Measurements from ENCODE around the gene GDI2.
"Not testable (repeated sequence)": the region's sequence is repeated elsewhere in the genome, so short reads cannot be mapped to it uniquely, and the experiment has no call there.

The GDI2 gene

DNA sequence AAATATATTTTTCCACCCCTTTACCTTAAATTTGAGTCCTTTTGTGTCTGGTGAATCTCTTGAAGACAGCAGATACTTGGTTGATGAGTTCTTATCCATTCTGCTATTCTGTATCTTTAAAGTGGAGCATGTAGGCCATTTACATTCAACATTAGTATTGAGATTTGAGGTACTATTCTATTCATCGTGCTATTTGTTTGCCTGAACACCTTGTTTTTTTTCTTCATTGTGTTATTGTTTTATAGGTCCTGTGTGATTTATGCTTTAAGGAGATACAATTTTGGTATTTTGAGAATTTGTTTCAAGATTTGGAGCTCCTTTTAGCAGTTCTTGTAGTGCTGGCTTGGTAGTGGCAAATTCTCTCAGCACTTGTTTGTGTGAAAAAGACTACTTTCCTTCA is 29.9 kb downstream of the GDI2 start:
- Histone ChIP-seq H3K27ac (ENCODE audit: low read length) (no peak overlapping the region), H3K4me1 (ENCODE audit: control insufficient read depth, insufficient read depth, low read length) (no peaks in the 10 kb centered on the region), H3K27me3 (ENCODE audit: control insufficient read depth, insufficient read depth, low read length) (no peaks in the 10 kb centered on the region), H3K9me3 (ENCODE audit: control insufficient read depth, insufficient read depth, low read length) (no peaks in the 10 kb centered on the region), H3K36me3 (ENCODE audit: control insufficient read depth, insufficient read depth, low read length) (peaks cover 8% of the 10 kb centered on the region; the same call in 1 of the 2 replicates), H3K4me3 (ENCODE audit: low read length) (no peak overlapping the region)
- DNase-seq (ENCODE audit: low read depth, low spot score): no peak
- WGBS (ENCODE audit: insufficient coverage, insufficient read length): no CpG with 5 or more reads among the region's 1 CpG

DNA sequence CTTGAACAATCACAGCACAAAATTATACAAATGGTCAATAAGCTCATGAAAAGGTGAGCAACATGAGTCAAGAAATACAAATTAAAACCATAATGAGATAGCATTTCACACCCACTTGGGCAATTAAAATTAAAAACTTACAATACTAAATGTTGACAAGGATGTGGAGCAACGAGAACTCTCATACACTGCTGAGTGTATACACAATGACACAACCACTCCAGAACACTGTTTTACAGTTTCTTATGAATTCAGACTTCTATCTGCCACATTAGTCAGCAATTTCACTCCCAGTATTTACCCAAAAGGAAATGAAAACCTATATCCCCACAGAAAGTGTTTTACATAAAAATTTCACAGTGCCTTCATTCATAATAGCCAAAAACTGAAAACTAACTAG is 31.1 kb downstream of the GDI2 start:
- Histone ChIP-seq H3K36me3 (ENCODE audit: control insufficient read depth, insufficient read depth, low read length) (peaks cover 8% of the 10 kb centered on the region; the same call in 1 of the 2 replicates), H3K9me3 (ENCODE audit: control insufficient read depth, insufficient read depth, low read length) (no peaks in the 10 kb centered on the region), H3K27ac (ENCODE audit: low read length) (no peak overlapping the region), H3K27me3 (ENCODE audit: control insufficient read depth, insufficient read depth, low read length) (no peaks in the 10 kb centered on the region), H3K4me3 (ENCODE audit: low read length) (no peak overlapping the region), H3K4me1 (ENCODE audit: control insufficient read depth, insufficient read depth, low read length) (no peaks in the 10 kb centered on the region)
- no peak for DNase-seq (ENCODE audit: low read depth, low spot score)
- no CpG with 5 or more reads among the region's 1 CpG for WGBS (ENCODE audit: insufficient coverage, insufficient read length)

DNA sequence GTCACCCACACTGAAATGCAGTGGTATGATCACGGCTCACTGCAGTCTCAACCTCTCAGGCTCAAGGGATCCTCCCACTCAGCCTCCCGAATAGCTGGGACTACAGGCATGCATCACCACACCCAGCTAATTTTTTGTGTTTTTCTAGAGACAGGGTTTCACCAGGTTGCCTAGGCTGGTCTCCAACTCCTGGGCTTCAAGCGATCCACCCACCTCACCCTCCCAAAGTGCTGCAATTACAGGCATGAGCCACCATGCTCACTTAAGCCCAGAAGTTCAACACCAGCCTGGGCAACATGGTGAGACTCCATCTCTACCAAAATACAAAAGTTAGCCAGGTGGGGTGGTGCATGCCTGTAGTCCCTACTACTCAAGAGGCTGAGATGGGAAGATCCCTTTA is 33.5 kb downstream of the GDI2 start:
- H3K27ac ChIP-seq (ENCODE audit: low read length): no peak overlapping the region
- H3K4me1 ChIP-seq (ENCODE audit: control insufficient read depth, insufficient read depth, low read length): 0 out of 2 replicates have a peak, but pooled peaks cover 1% of the 10 kb centered on the region
- H3K9me3 ChIP-seq (ENCODE audit: control insufficient read depth, insufficient read depth, low read length): no peaks in the 10 kb centered on the region
- no CpG with 5 or more reads among the region's 3 CpGs for WGBS (ENCODE audit: insufficient coverage, insufficient read length)
- peaks cover 4% of the 10 kb centered on the region; the same call in 1 of the 2 replicates for H3K36me3 ChIP-seq (ENCODE audit: control insufficient read depth, insufficient read depth, low read length)
- H3K4me3 ChIP-seq (ENCODE audit: low read length): no peak overlapping the region
- DNase-seq (ENCODE audit: low read depth, low spot score): peak; percentile 2
- no peaks in the 10 kb centered on the region for H3K27me3 ChIP-seq (ENCODE audit: control insufficient read depth, insufficient read depth, low read length)

DNA sequence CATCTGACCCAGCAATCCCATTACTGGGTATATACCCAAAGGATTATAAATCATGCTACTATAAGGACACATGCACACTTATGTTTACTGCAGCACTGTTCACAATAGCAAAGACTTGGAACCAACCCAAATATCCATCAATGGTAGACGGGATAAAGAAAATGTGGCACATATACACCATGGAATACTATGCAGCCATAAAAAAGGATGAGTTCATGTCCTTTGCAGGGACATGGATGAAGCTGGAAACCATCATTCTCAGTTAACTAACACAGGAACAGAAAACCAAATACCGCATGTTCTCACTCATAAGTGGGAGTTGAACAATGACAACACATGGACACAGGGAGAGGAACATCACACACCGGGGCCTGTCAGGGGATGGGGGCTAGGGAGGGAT is 35.5 kb downstream of the GDI2 start:
- H3K36me3 ChIP-seq (ENCODE audit: control insufficient read depth, insufficient read depth, low read length); DNase-seq (ENCODE audit: low read depth, low spot score); H3K4me1 ChIP-seq (ENCODE audit: control insufficient read depth, insufficient read depth, low read length): not testable (repeated sequence)

DNA sequence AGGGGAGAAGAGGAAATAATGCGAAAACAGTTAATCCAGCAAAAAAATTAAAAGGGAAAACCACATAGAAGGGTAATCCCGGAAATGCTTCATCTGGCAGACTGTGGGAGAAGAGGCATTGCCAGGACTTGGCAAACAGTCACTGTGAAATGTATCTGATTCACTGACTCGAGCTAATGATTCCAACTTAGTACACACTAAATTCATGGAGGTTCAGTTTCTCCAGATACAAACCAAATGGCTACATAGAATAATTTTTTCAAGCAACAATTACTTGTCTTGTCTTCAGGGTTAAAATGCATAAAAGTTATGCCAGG is 36.4 kb downstream of the GDI2 start:
- no peaks in the 10 kb centered on the region for H3K9me3 ChIP-seq (ENCODE audit: control insufficient read depth, insufficient read depth, low read length)
- H3K27me3 ChIP-seq (ENCODE audit: control insufficient read depth, insufficient read depth, low read length): no peaks in the 10 kb centered on the region
- H3K4me1 ChIP-seq (ENCODE audit: control insufficient read depth, insufficient read depth, low read length): 0 out of 2 replicates have a peak, but pooled peaks cover 1% of the 10 kb centered on the region
- no CpG with 5 or more reads among the region's 3 CpGs for WGBS (ENCODE audit: insufficient coverage, insufficient read length)
- no peaks in the 10 kb centered on the region for H3K36me3 ChIP-seq (ENCODE audit: control insufficient read depth, insufficient read depth, low read length)
- no peak overlapping the region for H3K4me3 ChIP-seq (ENCODE audit: low read length)
- DNase-seq (ENCODE audit: low read depth, low spot score): no peak
- H3K27ac ChIP-seq (ENCODE audit: low read length): no peak overlapping the region

More for the DNA sequence above, 35.5 kb downstream of the GDI2 start:
- not testable (repeated sequence) for H3K27ac ChIP-seq (ENCODE audit: low read length); H3K4me3 ChIP-seq (ENCODE audit: low read length); H3K9me3 ChIP-seq (ENCODE audit: control insufficient read depth, insufficient read depth, low read length); H3K27me3 ChIP-seq (ENCODE audit: control insufficient read depth, insufficient read depth, low read length)
- no CpG with 5 or more reads among the region's 3 CpGs for WGBS (ENCODE audit: insufficient coverage, insufficient read length)

DNA sequence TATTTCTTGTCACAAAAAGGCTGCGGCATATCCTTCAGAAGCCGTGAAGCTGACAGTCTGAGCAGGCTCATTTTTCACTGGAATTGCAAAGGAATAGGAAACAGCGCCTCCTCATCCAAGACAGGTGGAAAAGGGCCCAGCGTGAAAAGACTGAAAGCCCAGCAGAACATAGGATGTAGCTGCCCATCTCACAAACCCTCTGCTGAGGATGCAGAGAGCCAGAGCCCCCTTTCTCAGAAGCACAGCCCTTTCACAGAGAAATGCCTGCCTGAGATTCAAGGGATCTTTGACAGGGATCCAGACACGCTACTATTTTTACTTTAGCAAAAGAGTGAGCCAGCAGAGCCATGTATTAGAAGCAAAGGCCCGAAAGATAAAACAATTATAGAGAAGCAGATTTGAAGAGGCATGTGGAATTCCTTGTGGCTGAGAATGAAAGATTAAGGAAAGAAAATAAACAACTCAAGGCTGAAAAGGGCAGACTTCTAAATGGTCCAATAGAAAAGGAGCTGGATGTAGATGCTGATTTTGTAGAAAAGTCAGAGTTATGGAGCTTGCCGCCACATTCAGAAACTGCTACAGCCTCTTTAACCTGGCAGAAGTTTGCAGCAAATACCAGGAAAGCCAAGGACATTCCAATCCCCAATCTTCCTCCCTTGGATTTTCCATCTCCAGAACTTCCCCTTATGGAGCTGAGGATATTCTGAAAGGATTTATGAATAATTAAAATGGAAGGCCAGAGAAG is 36.9 kb downstream of the GDI2 start:
- peak; percentile 9 for DNase-seq (ENCODE audit: low read depth, low spot score)
- Histone ChIP-seq H3K27ac (ENCODE audit: low read length) (no peak overlapping the region), H3K36me3 (ENCODE audit: control insufficient read depth, insufficient read depth, low read length) (no peaks in the 10 kb centered on the region), H3K4me1 (ENCODE audit: control insufficient read depth, insufficient read depth, low read length) (0 out of 2 replicates have a peak, but pooled peaks cover 1% of the 10 kb centered on the region), H3K4me3 (ENCODE audit: low read length) (no peak overlapping the region), H3K9me3 (ENCODE audit: control insufficient read depth, insufficient read depth, low read length) (no peaks in the 10 kb centered on the region), H3K27me3 (ENCODE audit: control insufficient read depth, insufficient read depth, low read length) (no peaks in the 10 kb centered on the region)
- no CpG with 5 or more reads among the region's 7 CpGs for WGBS (ENCODE audit: insufficient coverage, insufficient read length)

DNA sequence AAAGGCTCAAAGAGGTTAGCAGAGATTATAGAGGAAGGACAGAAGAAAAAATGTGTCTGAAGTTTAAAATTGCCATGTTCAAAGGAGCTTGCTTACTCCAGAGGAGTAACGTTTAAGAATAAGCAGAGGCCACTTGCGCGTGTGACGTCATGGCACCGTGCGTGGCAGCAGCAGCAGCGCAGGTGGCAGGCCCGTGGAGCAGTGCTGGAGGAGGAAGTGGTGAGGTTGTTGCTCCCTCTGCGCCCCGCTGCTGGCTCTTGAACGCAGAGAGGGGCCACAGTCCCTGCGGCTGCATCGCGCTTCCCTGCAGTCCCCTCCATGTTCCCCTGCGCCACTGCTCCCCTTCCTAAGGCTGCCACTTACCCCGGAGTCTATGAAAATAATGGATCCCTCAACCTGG is 37.5 kb downstream of the GDI2 start:
- no peak for DNase-seq (ENCODE audit: low read depth, low spot score)
- H3K4me3 ChIP-seq (ENCODE audit: low read length): no peak overlapping the region
- H3K27ac ChIP-seq (ENCODE audit: low read length): no peak overlapping the region
- no peaks in the 10 kb centered on the region for H3K9me3 ChIP-seq (ENCODE audit: control insufficient read depth, insufficient read depth, low read length)
- H3K36me3 ChIP-seq (ENCODE audit: control insufficient read depth, insufficient read depth, low read length): no peaks in the 10 kb centered on the region
- no CpG with 5 or more reads among the region's 16 CpGs for WGBS (ENCODE audit: insufficient coverage, insufficient read length)
- H3K4me1 ChIP-seq (ENCODE audit: control insufficient read depth, insufficient read depth, low read length): 0 out of 2 replicates have a peak, but pooled peaks cover 1% of the 10 kb centered on the region
- H3K27me3 ChIP-seq (ENCODE audit: control insufficient read depth, insufficient read depth, low read length): no peaks in the 10 kb centered on the region

DNA sequence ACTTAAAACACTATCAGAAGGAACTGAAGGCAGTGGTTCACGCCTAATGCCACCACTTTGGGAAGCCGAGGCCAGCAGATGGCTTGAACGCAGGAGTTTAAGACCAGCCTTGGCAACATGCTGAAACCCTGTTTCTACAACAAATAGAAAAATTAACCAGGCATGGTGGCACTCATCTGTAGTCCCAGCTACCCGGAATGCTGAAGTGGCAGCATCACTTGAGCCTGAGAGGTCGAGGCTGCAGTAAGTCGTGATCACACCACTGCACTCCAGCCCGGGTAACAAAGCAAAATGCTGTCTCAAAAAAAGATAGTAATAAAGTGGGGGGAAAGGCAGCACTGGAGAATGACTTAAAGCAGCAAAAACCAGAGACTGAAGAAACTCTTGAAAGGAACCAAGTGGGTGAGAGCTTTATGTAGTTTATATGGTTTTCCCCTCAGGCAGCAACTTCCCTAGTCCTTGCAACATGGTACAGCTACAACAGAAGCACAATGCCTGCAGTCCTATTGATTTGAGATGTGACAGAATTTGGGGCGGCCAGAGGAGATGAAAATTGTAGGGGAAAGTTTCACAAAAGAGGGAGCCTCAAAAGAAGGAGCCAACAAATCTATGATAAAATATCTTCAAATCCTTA is 38.1 kb downstream of the GDI2 start:
- H3K27ac ChIP-seq (ENCODE audit: low read length): no peak overlapping the region
- H3K4me1 ChIP-seq (ENCODE audit: control insufficient read depth, insufficient read depth, low read length): 0 out of 2 replicates have a peak, but pooled peaks cover 1% of the 10 kb centered on the region
- no peaks in the 10 kb centered on the region for H3K9me3 ChIP-seq (ENCODE audit: control insufficient read depth, insufficient read depth, low read length)
- no CpG with 5 or more reads among the region's 8 CpGs for WGBS (ENCODE audit: insufficient coverage, insufficient read length)
- no peak for DNase-seq (ENCODE audit: low read depth, low spot score)
- H3K36me3 ChIP-seq (ENCODE audit: control insufficient read depth, insufficient read depth, low read length): no peaks in the 10 kb centered on the region
- no peak overlapping the region for H3K4me3 ChIP-seq (ENCODE audit: low read length)
- no peaks in the 10 kb centered on the region for H3K27me3 ChIP-seq (ENCODE audit: control insufficient read depth, insufficient read depth, low read length)

DNA sequence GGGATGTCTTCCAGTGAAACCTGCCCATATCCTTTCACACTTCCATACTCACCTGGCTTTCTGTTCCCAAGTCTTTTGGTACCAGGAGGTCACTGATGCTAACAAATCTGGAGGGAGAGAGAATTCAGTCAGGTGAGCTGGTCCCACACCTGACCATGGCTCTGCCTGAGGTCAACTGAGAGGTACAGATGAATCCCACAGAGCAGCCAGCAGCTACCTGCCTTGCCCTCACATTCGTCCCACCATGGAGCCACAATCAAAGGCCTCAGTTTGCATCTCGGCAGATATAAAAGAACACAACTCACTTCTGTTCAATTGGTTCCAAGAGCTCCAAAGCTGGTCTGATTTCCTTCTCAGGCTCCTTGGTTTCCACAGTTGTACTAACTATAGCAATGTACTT is 47.0 kb downstream of the GDI2 start:
- Histone ChIP-seq H3K4me1 (ENCODE audit: control insufficient read depth, insufficient read depth, low read length) (no peaks in the 10 kb centered on the region), H3K4me3 (ENCODE audit: low read length) (no peak overlapping the region), H3K27me3 (ENCODE audit: control insufficient read depth, insufficient read depth, low read length) (no peaks in the 10 kb centered on the region; the same call in 1 of the 2 replicates), H3K36me3 (ENCODE audit: control insufficient read depth, insufficient read depth, low read length) (peaks cover 15% of the 10 kb centered on the region; the same call in 1 of the 2 replicates), H3K9me3 (ENCODE audit: control insufficient read depth, insufficient read depth, low read length) (no peaks in the 10 kb centered on the region), H3K27ac (ENCODE audit: low read length) (no peak overlapping the region)
- DNase-seq (ENCODE audit: low read depth, low spot score): no peak
- WGBS (ENCODE audit: insufficient coverage, insufficient read length): no CpG with 5 or more reads among the region's 2 CpGs

DNA sequence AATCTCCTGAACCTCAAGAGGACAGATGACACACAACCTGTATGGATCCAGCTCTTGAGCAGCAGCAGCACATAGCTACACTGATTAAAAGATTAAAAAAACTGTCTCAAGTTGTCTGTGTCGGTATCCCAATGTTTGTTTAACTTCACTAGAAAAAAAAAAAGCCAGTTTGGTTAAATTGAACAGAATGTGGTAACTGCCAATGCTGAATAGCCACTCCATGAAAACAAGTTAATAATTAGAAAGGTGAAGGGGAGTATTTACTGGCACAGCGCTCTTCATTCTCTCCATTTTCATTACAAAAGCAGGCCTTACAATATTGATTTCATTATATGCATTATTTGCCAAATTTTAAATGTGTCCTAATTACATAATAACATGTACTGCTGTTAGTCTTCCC is 47.6 kb downstream of the GDI2 start:
- Histone ChIP-seq H3K9me3 (ENCODE audit: control insufficient read depth, insufficient read depth, low read length) (no peaks in the 10 kb centered on the region), H3K27ac (ENCODE audit: low read length) (no peak overlapping the region), H3K36me3 (ENCODE audit: control insufficient read depth, insufficient read depth, low read length) (peaks cover 17% of the 10 kb centered on the region; the same call in 1 of the 2 replicates), H3K4me1 (ENCODE audit: control insufficient read depth, insufficient read depth, low read length) (no peaks in the 10 kb centered on the region), H3K27me3 (ENCODE audit: control insufficient read depth, insufficient read depth, low read length) (no peaks in the 10 kb centered on the region; the same call in 1 of the 2 replicates), H3K4me3 (ENCODE audit: low read length) (no peak overlapping the region)
- WGBS (ENCODE audit: insufficient coverage, insufficient read length): no CpG with 5 or more reads among the region's 2 CpGs
- no peak for DNase-seq (ENCODE audit: low read depth, low spot score)
